Osteoblast (primary cell): ENCODE data around the gene NFATC4. TPM values are rescaled to one million over a fixed set of nuclear protein-coding genes. Genes with fewer than 3 reads are reported as not detected.
"Not testable (repeated sequence)": the region's sequence is repeated elsewhere in the genome, so short reads cannot be mapped to it uniquely, and the experiment has no call there.

Source experiments
- DNase-seq: peaks from one replicate; pipeline ENCODE4 v3.0.0; 2011; ENCODE audit warnings: low spot score, mixed read lengths; ENCODE audit not compliant: insufficient read length; ENCODE audit errors: missing footprints
- H2AFZ ChIP-seq: 2 replicates; pipeline ENCODE4 v1.6.0; 2011; ENCODE audit warnings: mild to moderate bottlenecking, low read length
- H3K27ac ChIP-seq: 2 replicates; pipeline ENCODE4 v1.5.1; 2011; ENCODE audit warnings: mild to moderate bottlenecking, low read depth, low read length, moderate library complexity
- H3K27me3 ChIP-seq: 2 replicates; pipeline ENCODE4 v1.6.0; 2012; ENCODE audit warnings: mild to moderate bottlenecking, control low read depth, inconsistent platforms, low read length, moderate library complexity; ENCODE audit not compliant: insufficient read depth
- H3K36me3 ChIP-seq: 2 replicates; pipeline ENCODE4 v1.5.1; 2011; ENCODE audit warnings: mild to moderate bottlenecking, low read length, control low read depth, moderate library complexity; ENCODE audit not compliant: insufficient read depth
- H3K4me1 ChIP-seq: 2 replicates; pipeline ENCODE4 v1.5.1; 2011; ENCODE audit warnings: mild to moderate bottlenecking, low read length, control low read depth, moderate library complexity; ENCODE audit not compliant: insufficient read depth
- H3K4me2 ChIP-seq: 2 replicates; pipeline ENCODE4 v1.6.0; 2011; ENCODE audit warnings: mild to moderate bottlenecking, low read length; ENCODE audit not compliant: insufficient read depth
- H3K4me3 ChIP-seq: fragments of 200-600 bp; sonication (generic); 3 replicates; pipeline ENCODE4 v1.5.1; 2012; ENCODE audit warnings: mild to moderate bottlenecking, low read length, inconsistent platforms; ENCODE audit not compliant: insufficient read depth
- H3K79me2 ChIP-seq: 2 replicates; pipeline ENCODE4 v1.6.0; 2012; ENCODE audit warnings: mild to moderate bottlenecking, low read length, control low read depth, inconsistent platforms; ENCODE audit not compliant: insufficient read depth
- H3K9me3 ChIP-seq: 2 replicates; pipeline ENCODE4 v1.5.1; 2011; ENCODE audit warnings: low read depth, low read length, control low read depth
- H4K20me1 ChIP-seq: 2 replicates; pipeline ENCODE4 v1.6.0; 2012; ENCODE audit warnings: mild to moderate bottlenecking, low read length, control low read depth; ENCODE audit not compliant: insufficient read depth
- CTCF ChIP-seq: IDR thresholded peaks from 2 replicates; pipeline ENCODE4 v1.5.1; 2011; ENCODE audit warnings: mild to moderate bottlenecking, low read depth, low read length, moderate library complexity; ENCODE audit errors: extremely low read depth
- total RNA-seq: library from RNA; depleted of rRNA; stranded (reverse); fragments of >200 nt; gene quantifications from 2 replicates; pipeline ENCODE4 v1.2.3, GENCODE V29; 2012

The NFATC4 gene
- total RNA-seq, 1 donor: 107 TPM

GRCh38 chr14:24351517-24351916 lies 16.5 kb upstream of the NFATC4 start:
- Histone ChIP-seq H3K4me2 (peak overlapping the region; percentile 34), H3K9me3 (no peaks in the 10 kb centered on the region), H3K27me3 (no peaks in the 10 kb centered on the region), H2AFZ (peak overlapping the region; percentile 71), H4K20me1 (no peaks in the 10 kb centered on the region), H3K4me3 (no peak overlapping the region), H3K4me1 (peaks cover 30% of the 10 kb centered on the region), H3K27ac (peak overlapping the region; percentile 17), H3K36me3 (no peaks in the 10 kb centered on the region), H3K79me2 (no peaks in the 10 kb centered on the region)
- peak; percentile 6 for TF ChIP-seq CTCF
- DNase-seq: peak; percentile 76

- Histone ChIP-seq H3K79me2 (no peaks in the 10 kb centered on the region), H4K20me1 (no peaks in the 10 kb centered on the region), H3K36me3 (no peaks in the 10 kb centered on the region), H3K4me3 (no peak overlapping the region), H3K27ac (no peak overlapping the region), H3K4me2 (no peak overlapping the region), H3K4me1 (peaks cover 30% of the 10 kb centered on the region), H2AFZ (no peak overlapping the region), H3K27me3 (no peaks in the 10 kb centered on the region), H3K9me3 (no peaks in the 10 kb centered on the region)
- DNase-seq: peak; percentile 32
- TF ChIP-seq CTCF: no peak
Measured at GRCh38 chr14:24353559-24354481, 14.2 kb upstream of the NFATC4 start.

- H2AFZ ChIP-seq, DNase-seq, H3K4me2 ChIP-seq, H3K9me3 ChIP-seq, H3K79me2 ChIP-seq, H3K36me3 ChIP-seq, H4K20me1 ChIP-seq, H3K27me3 ChIP-seq, H3K4me3 ChIP-seq: not testable (repeated sequence)
- Histone ChIP-seq H3K27ac (peak overlapping the region; percentile 9), H3K4me1 (peaks cover 30% of the 10 kb centered on the region)
Measured at GRCh38 chr14:24354482-24354825, 13.5 kb upstream of the NFATC4 start.

- H3K79me2 ChIP-seq: no peaks in the 10 kb centered on the region
- no peak overlapping the region for H3K4me2 ChIP-seq
- no peak overlapping the region for H3K4me3 ChIP-seq
- no peaks in the 10 kb centered on the region for H3K27me3 ChIP-seq
- H4K20me1 ChIP-seq: no peaks in the 10 kb centered on the region
- H2AFZ ChIP-seq: no peak overlapping the region
- H3K27ac ChIP-seq: no peak overlapping the region
- no peak for DNase-seq
- H3K4me1 ChIP-seq: peaks cover 30% of the 10 kb centered on the region
- TF ChIP-seq CTCF: no peak
- no peaks in the 10 kb centered on the region for H3K36me3 ChIP-seq
- no peaks in the 10 kb centered on the region for H3K9me3 ChIP-seq
Measured at GRCh38 chr14:24355009-24355408, 13.0 kb upstream of the NFATC4 start.
